GM19324 (cell line): ENCODE measurements around the gene PIK3CG.
"Not testable (repeated sequence)": the region's sequence is repeated elsewhere in the genome, so short reads cannot be mapped to it uniquely, and the experiment has no call there.

ENCODE experiments used
- ATAC-seq: cut with Tn5 transposase; IDR thresholded peaks from one replicate; pipeline ENCODE4 v1.9.1; 2021; ENCODE audit warnings: mild to moderate bottlenecking, moderate library complexity; ENCODE audit not compliant: unreplicated experiment, low FRiP score

The PIK3CG gene

GRCh38 chr7:106865130-106866041 lies at the start of gene PIK3CG:
Gene PIK3CG, plus strand, starts transcription at chr7:106865282. Its CDS starts 2,280 bp downstream, at chr7:106867562.
- ATAC-seq: peak; percentile 71

- ATAC-seq: no peak
These were observed 48.0 kb upstream of the PIK3CG start for GRCh38 chr7:106817098-106817497.

GRCh38 chr7:106818736-106819135 lies 46.3 kb upstream of the PIK3CG start:
- no peak for ATAC-seq

GRCh38 chr7:106819546-106819945 lies 45.5 kb upstream of the PIK3CG start:
- no peak for ATAC-seq

GRCh38 chr7:106820321-106821217 lies 44.5 kb upstream of the PIK3CG start:
- no peak for ATAC-seq

- ATAC-seq: no peak
These were observed 41.5 kb upstream of the PIK3CG start for GRCh38 chr7:106823631-106824030.

GRCh38 chr7:106824458-106824857 lies 40.6 kb upstream of the PIK3CG start:
- ATAC-seq: no peak

GRCh38 chr7:106827626-106828025 lies 37.5 kb upstream of the PIK3CG start:
- no peak for ATAC-seq

GRCh38 chr7:106829496-106829895 lies 35.6 kb upstream of the PIK3CG start:
- ATAC-seq: no peak

GRCh38 chr7:106830896-106831295 lies 34.2 kb upstream of the PIK3CG start:
- ATAC-seq: not testable (repeated sequence)

- no peak for ATAC-seq
These were observed 28.3 kb upstream of the PIK3CG start for GRCh38 chr7:106836816-106837215.

- ATAC-seq: no peak
These were observed 25.6 kb upstream of the PIK3CG start for GRCh38 chr7:106839511-106839910.

GRCh38 chr7:106840342-106840741 lies 24.7 kb upstream of the PIK3CG start:
- no peak for ATAC-seq

- ATAC-seq: no peak
These were observed 23.1 kb upstream of the PIK3CG start for GRCh38 chr7:106841896-106842390.

GRCh38 chr7:106844279-106844997 lies 20.6 kb upstream of the PIK3CG start:
- ATAC-seq: no peak

GRCh38 chr7:106848049-106848448 lies 17.0 kb upstream of the PIK3CG start:
- no peak for ATAC-seq

- ATAC-seq: no peak
These were observed 16.1 kb upstream of the PIK3CG start for GRCh38 chr7:106848851-106849442.

GRCh38 chr7:106851632-106852031 lies 13.4 kb upstream of the PIK3CG start:
- ATAC-seq: not testable (repeated sequence)

- ATAC-seq: no peak
These were observed 11.7 kb upstream of the PIK3CG start for GRCh38 chr7:106853250-106853908.
